Glomerular endothelial cell (primary cell): Measurements from ENCODE around the gene GIMAP6. TPM values are rescaled to one million over a fixed set of nuclear protein-coding genes. Genes with fewer than 3 reads are reported as not detected.
"Not testable (repeated sequence)": the region's sequence is repeated elsewhere in the genome, so short reads cannot be mapped to it uniquely, and the experiment has no call there.

Experiments used
- DNase-seq: peaks from one replicate; pipeline ENCODE4 v3.0.0-alpha.2; 2011; ENCODE audit warnings: low read depth, low spot score; ENCODE audit errors: extremely low read depth
- total RNA-seq: library from RNA; depleted of rRNA; stranded (reverse); fragments of >200 nt; gene quantifications from 2 replicates; pipeline ENCODE4 v1.2.3, GENCODE V29; 2015

The GIMAP6 gene
- total RNA-seq, 1 donor from 2014 or later, result 75.3 TPM

GRCh38 chr7:150648353-150649079 is 16.3 kb upstream of the GIMAP6 start:
- no peak for DNase-seq

- DNase-seq, result no peak
Observed at GRCh38 chr7:150645259-150646020, 13.3 kb upstream of the GIMAP6 start.

- no peak for DNase-seq
Observed at GRCh38 chr7:150642926-150643325, 10.7 kb upstream of the GIMAP6 start.

GRCh38 chr7:150641854-150642253 is 9.7 kb upstream of the GIMAP6 start:
- no peak for DNase-seq

GRCh38 chr7:150633926-150634325 is 1.7 kb upstream of the GIMAP6 start:
- DNase-seq, result no peak

GRCh38 chr7:150631084-150631826 is 930 bp downstream of the GIMAP6 start:
- DNase-seq, result no peak

GRCh38 chr7:150629347-150629746 is 2.8 kb downstream of the GIMAP6 start:
- no peak for DNase-seq

- no peak for DNase-seq
Observed at GRCh38 chr7:150627959-150628358, 4.2 kb downstream of the GIMAP6 start.

- DNase-seq, result no peak
Observed at GRCh38 chr7:150626696-150627095, 5.5 kb downstream of the GIMAP6 start.

GRCh38 chr7:150621376-150621775 is 10.8 kb downstream of the GIMAP6 start:
- DNase-seq, result no peak

GRCh38 chr7:150620617-150621371 is 11.4 kb downstream of the GIMAP6 start:
- DNase-seq, result no peak

- no peak for DNase-seq
Observed at GRCh38 chr7:150620061-150620460, 12.1 kb downstream of the GIMAP6 start.

- not testable (repeated sequence) for DNase-seq
Observed at GRCh38 chr7:150615221-150615755, 16.9 kb downstream of the GIMAP6 start.

- not testable (repeated sequence) for DNase-seq
Observed at GRCh38 chr7:150614426-150614825, 17.8 kb downstream of the GIMAP6 start.

- no peak for DNase-seq
Observed at GRCh38 chr7:150613880-150614279, 18.3 kb downstream of the GIMAP6 start.

- DNase-seq, result no peak
Observed at GRCh38 chr7:150612925-150613324, 19.3 kb downstream of the GIMAP6 start.

- no peak for DNase-seq
Observed at GRCh38 chr7:150610233-150610632, 22.0 kb downstream of the GIMAP6 start.

- DNase-seq, result not testable (repeated sequence)
Observed at GRCh38 chr7:150603600-150603999, 28.6 kb downstream of the GIMAP6 start.

GRCh38 chr7:150595361-150595760 is 36.8 kb downstream of the GIMAP6 start:
- DNase-seq, result no peak

GRCh38 chr7:150594805-150595204 is 37.4 kb downstream of the GIMAP6 start:
- DNase-seq, result no peak
